IMR-90 (cell line): ENCODE data around the gene ESR2. TPM values are rescaled to one million over a fixed set of nuclear protein-coding genes. Genes with fewer than 3 reads are reported as not detected.

Experiments used
- ATAC-seq: fragments of 200-7000 bp; cut with Tn5 transposase; 2 replicates; pipeline ENCODE4 v1.9.1; 2020; ENCODE audit warnings: low read depth, mild to moderate bottlenecking, moderate library complexity
- BruUV-seq: library from RNA; stranded (reverse); fragments of 400-500 nt; replicated peaks from 2 replicates; lab custom pipeline; 2021; lab: Mats Ljungman, UMichigan
- CTCF ChIA-PET: fragments of 300-600 bp; formaldehyde crosslinking; extraction: SDS; loops from one replicate; lab custom pipeline; 2021; ENCODE audit warnings: antibody characterized with exemption; lab: Yijun Ruan, JAX
- POLR2A ChIA-PET: fragments of 300-600 bp; sonication (Branson Sonifier 250); formaldehyde crosslinking; loops from one replicate; lab custom pipeline; 2022; ENCODE audit warnings: antibody characterized with exemption; ENCODE audit not compliant: unreplicated experiment; lab: Charles Lee
- DNase-seq: peaks from one replicate; pipeline ENCODE4 v3.0.0; 2013
- H2AFZ ChIP-seq: replicated peaks from 2 replicates; pipeline ENCODE3; 2013; ENCODE audit warnings: low read length, mild to moderate bottlenecking; ENCODE audit not compliant: poor library complexity
- H2AK5ac ChIP-seq: 2 replicates; pipeline ENCODE4 v1.6.1; 2013; ENCODE audit warnings: low read depth, low read length, inconsistent platforms
- H2AK9ac ChIP-seq: replicated peaks from 2 replicates; pipeline ENCODE3; 2013; ENCODE audit warnings: mild to moderate bottlenecking, low read depth, low read length, moderate library complexity; ENCODE audit not compliant: poor library complexity
- H2BK120ac ChIP-seq: 2 replicates; pipeline ENCODE4 v1.6.1; 2013; ENCODE audit warnings: low read depth, low read length, inconsistent platforms
- H2BK15ac ChIP-seq: 3 replicates; pipeline ENCODE4 v1.6.1; 2013; ENCODE audit warnings: low read depth, low read length, inconsistent platforms
- H2BK20ac ChIP-seq: 2 replicates; pipeline ENCODE4 v1.6.1; 2013; ENCODE audit warnings: low read depth, mild to moderate bottlenecking, inconsistent platforms, low read length, moderate library complexity
- H2BK5ac ChIP-seq: 2 replicates; pipeline ENCODE4 v1.6.1; 2013; ENCODE audit warnings: mild to moderate bottlenecking, low read depth, low read length, inconsistent platforms; ENCODE audit not compliant: poor library complexity, severe bottlenecking
- H3K14ac ChIP-seq: replicated peaks from 2 replicates; pipeline ENCODE4 v1.6.1; 2013; ENCODE audit warnings: low read depth, low read length, inconsistent platforms
- H3K18ac ChIP-seq: 2 replicates; pipeline ENCODE4 v1.6.1; 2013; ENCODE audit warnings: low read depth, low read length, control low read depth
- H3K23ac ChIP-seq: 2 replicates; pipeline ENCODE4 v1.6.1; 2013; ENCODE audit warnings: low read depth, low read length, inconsistent platforms
- H3K27ac ChIP-seq: 2 replicates; pipeline ENCODE4 v1.5.1; 2013; ENCODE audit warnings: mild to moderate bottlenecking, control low read depth, low read length; ENCODE audit not compliant: insufficient read depth
- H3K27me3 ChIP-seq: 2 replicates; pipeline ENCODE4 v1.6.1; 2013; ENCODE audit warnings: low read length; ENCODE audit not compliant: control insufficient read depth, insufficient read depth
- H3K36me3 ChIP-seq: 2 replicates; pipeline ENCODE4 v1.6.1; 2013; ENCODE audit warnings: low read length, mixed read lengths; ENCODE audit not compliant: control insufficient read depth, insufficient read depth
- H3K4ac ChIP-seq: 2 replicates; pipeline ENCODE4 v1.6.1; 2013; ENCODE audit warnings: low read depth, low read length, inconsistent platforms
- H3K4me1 ChIP-seq: 2 replicates; pipeline ENCODE4 v1.6.1; 2013; ENCODE audit warnings: low read length, mixed read lengths; ENCODE audit not compliant: control insufficient read depth, insufficient read depth
- H3K4me2 ChIP-seq: 2 replicates; pipeline ENCODE4 v1.6.1; 2013; ENCODE audit warnings: low read depth, mild to moderate bottlenecking, control low read depth, low read length, moderate library complexity
- H3K4me3 ChIP-seq: 2 replicates; pipeline ENCODE4 v1.5.1; 2013; ENCODE audit warnings: low read depth, mild to moderate bottlenecking, control low read depth, low read length, moderate library complexity; ENCODE audit not compliant: insufficient read depth
- H3K56ac ChIP-seq: 2 replicates; pipeline ENCODE4 v1.6.1; 2013; ENCODE audit warnings: low read length, inconsistent platforms; ENCODE audit not compliant: insufficient read depth; ENCODE audit errors: extremely low read depth
- H3K79me1 ChIP-seq, 2 experiments: 2 replicates each; pipeline ENCODE4 v1.6.1; 2013; ENCODE audit warnings: low read length in 2 of 2, inconsistent platforms in 1 of 2, low read depth in 1 of 2
- H3K9ac ChIP-seq: 2 replicates; pipeline ENCODE4 v1.6.1; 2013; ENCODE audit warnings: low read depth, low read length, control low read depth
- H3K9me1 ChIP-seq: 2 replicates; pipeline ENCODE4 v1.6.1; 2013; ENCODE audit warnings: low read length, inconsistent platforms; ENCODE audit not compliant: insufficient read depth
- H3K9me3 ChIP-seq: 2 replicates; pipeline ENCODE4 v1.6.1; 2013; ENCODE audit warnings: low read length; ENCODE audit not compliant: control insufficient read depth, insufficient read depth
- H4K20me1 ChIP-seq: 2 replicates; pipeline ENCODE4 v1.6.1; 2013; ENCODE audit warnings: low read length, inconsistent platforms; ENCODE audit not compliant: insufficient read depth
- H4K5ac ChIP-seq: 2 replicates; pipeline ENCODE4 v1.6.1; 2013; ENCODE audit warnings: mild to moderate bottlenecking, low read depth, low read length, control low read depth
- H4K8ac ChIP-seq, 2 experiments: 2 replicates each; pipeline ENCODE4 v1.6.1; 2013; ENCODE audit warnings: low read depth in 2 of 2, low read length in 2 of 2, control low read depth in 1 of 2, inconsistent platforms in 1 of 2
- H4K91ac ChIP-seq: 2 replicates; pipeline ENCODE4 v1.6.1; 2013; ENCODE audit warnings: low read depth, low read length, inconsistent platforms; ENCODE audit not compliant: insufficient read depth
- BHLHE40 ChIP-seq: fragments of 150-350 bp; IDR thresholded peaks from 2 replicates; pipeline ENCODE4 v1.6.1; 2016; ENCODE audit warnings: mild to moderate bottlenecking, low read depth, low read length
- FOS ChIP-seq: fragments of 150-350 bp; IDR thresholded peaks from 2 replicates; pipeline ENCODE4 v1.6.1; 2016; ENCODE audit warnings: low read depth, low read length
- MAFK ChIP-seq: IDR thresholded peaks from 2 replicates; pipeline ENCODE4 v1.6.1; 2012; ENCODE audit warnings: low read depth, low read length, improper control_type of control experiment
- MAZ ChIP-seq: IDR thresholded peaks from 2 replicates; pipeline ENCODE4 v1.6.1; 2012; ENCODE audit warnings: low read depth, mild to moderate bottlenecking, low read length, improper control_type of control experiment, moderate library complexity, borderline replicate concordance
- POLR2A ChIP-seq: IDR thresholded peaks from 2 replicates; pipeline ENCODE4 v1.6.1; 2012; ENCODE audit warnings: mild to moderate bottlenecking, low read depth, low read length
- WGBS, 2 experiments: methylation state at CpG; one replicate each; pipeline versions ENCODE4 v1.1.5 to v1.1.7; 2013; ENCODE audit warnings: missing lambda C conversion rate in 2 of 2; ENCODE audit not compliant: insufficient read length in 1 of 2; ENCODE audit errors: extremely low coverage in 2 of 2; 5-methylcytosine and 5-hydroxymethylcytosine counted together
- dilution Hi-C: fragments of 300-500 bp; cut with HindIII; formaldehyde crosslinking; loops from one replicate; pipeline ENCODE4 v1.14.3; 2018; ENCODE audit warnings: low sequenced_read_pairs; ENCODE audit not compliant: unreplicated experiment
- in situ Hi-C: fragments of 300-500 bp; cut with MboI; formaldehyde crosslinking; loops from 3 replicates; pipeline ENCODE4 v1.14.3; 2019; ENCODE audit warnings: low sequenced_read_pairs, inconsistent platforms, mixed read lengths
- intact Hi-C: fragments of 100-400 bp; cut with micrococcal nuclease; formaldehyde crosslinking; loops from 2 replicates; pipeline ENCODE4 v1.10.0; 2022
- polyA plus RNA-seq, 3 experiments: library from polyadenylated mRNA; depleted of rRNA; stranded (reverse); fragments of >200 nt; gene quantifications; 2 replicates each; pipeline ENCODE4 v1.2.3, GENCODE V29; 2012; ENCODE audit warnings: low replicate concordance in 1 of 3
- total RNA-seq: library from RNA; depleted of rRNA; stranded (reverse); fragments of >200 nt; gene quantifications from 2 replicates; pipeline ENCODE4 v1.2.3, GENCODE V29; 2012

ESR2 gene
- total and polyA plus RNA-seq, 2 of the 4 experiments (the other 2 are of a cell fraction): under 0.01 to 0.03 TPM

DNA sequence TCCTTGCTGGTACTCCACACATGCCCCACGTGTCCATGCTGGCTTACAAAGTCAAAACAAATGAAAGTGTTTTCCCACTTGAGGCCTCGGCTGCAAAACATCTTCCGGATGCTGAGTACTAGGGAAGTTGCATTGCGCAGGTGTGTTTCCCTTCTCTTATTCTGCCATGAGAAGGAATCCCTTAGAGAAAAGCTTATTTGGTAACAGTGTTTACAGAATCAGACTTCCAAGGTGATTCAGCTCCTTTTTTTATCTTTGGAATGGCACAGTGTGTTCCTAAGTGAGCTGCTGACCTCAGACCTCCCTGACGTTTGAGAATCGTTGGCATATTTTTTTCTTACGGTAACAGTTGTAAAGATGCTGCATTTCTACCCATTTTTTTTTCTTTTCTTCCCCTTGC is 211.3 kb downstream of the ESR2 start:
- Histone ChIP-seq H3K9me1 (0 out of 2 replicates have a peak, but pooled peaks cover 4% of the 10 kb centered on the region), H4K8ac (no peak overlapping the region), H3K4ac (no peak overlapping the region), H3K4me3 (no peak overlapping the region), H4K20me1 (no peaks in the 10 kb centered on the region; the same call in 1 of the 2 replicates), H2AFZ (no peak overlapping the region), H3K79me1 (no peaks in the 10 kb centered on the region), H3K9me3 (no peaks in the 10 kb centered on the region), H2BK15ac (no peak overlapping the region), H4K5ac (no peak overlapping the region), H3K23ac (no peak overlapping the region), H2BK120ac (no peak overlapping the region), H3K18ac (no peak overlapping the region), H3K56ac (no peak overlapping the region), H3K36me3 (no peaks in the 10 kb centered on the region), H2AK5ac (no peak overlapping the region), H3K9ac (no peak overlapping the region), H2BK20ac (no peak overlapping the region), H3K4me2 (no peak overlapping the region), H3K27ac (no peak overlapping the region), H3K14ac (no peak overlapping the region), H2AK9ac (no peak overlapping the region), H2BK5ac (no peak overlapping the region), H3K27me3 (no peaks in the 10 kb centered on the region; the same call in 1 of the 2 replicates), H3K4me1 (no peaks in the 10 kb centered on the region), H4K91ac (no peak overlapping the region)
- intact Hi-C loops: no loop called here
- no CpG with 5 or more reads among the region's 7 CpGs for WGBS, 2 experiments
- dilution Hi-C loops: no loop called here
- ATAC-seq (no peak), DNase-seq (no peak)
- BruUV-seq: no TSS peak
- ChIA-PET CTCF (interaction anchor here (0.6 kb wide), 1 partner anchor 67 kb away, joined by 3 read pairs; no protein-coding TSS in a partner anchor), POLR2A (no interaction called here)
- TF ChIP-seq FOS (no peak), MAFK (no peak), BHLHE40 (no peak), POLR2A (no peak), MAZ (no peak)
- in situ Hi-C loops: no loop called here
